Panc1 (cell line): Measurements from ENCODE around the gene ATP6V0D1. TPM values are rescaled to one million over a fixed set of nuclear protein-coding genes. Genes with fewer than 3 reads are reported as not detected.

Experiments used
- ATAC-seq: fragments of 200-7000 bp; cut with Tn5 transposase; 2 replicates; pipeline ENCODE4 v1.9.1; 2020; ENCODE audit warnings: mild to moderate bottlenecking, moderate library complexity
- BruUV-seq: library from RNA; stranded (reverse); fragments of 400-500 nt; replicated peaks from 2 replicates; lab custom pipeline; 2021; lab: Mats Ljungman, UMichigan
- CTCF ChIA-PET: fragments of 300-600 bp; sonication (Branson Sonifier 250); formaldehyde crosslinking; loops from one replicate; lab custom pipeline; 2022; ENCODE audit warnings: antibody characterized with exemption; lab: Charles Lee
- POLR2A ChIA-PET: fragments of 300-600 bp; sonication (Branson Sonifier 250); formaldehyde crosslinking; loops from one replicate; lab custom pipeline; 2022; ENCODE audit warnings: antibody characterized with exemption; lab: Charles Lee
- DNase-seq: peaks from one replicate; pipeline ENCODE4 v3.0.0-alpha.2; 2010; ENCODE audit warnings: low read depth, low spot score
- H3K27ac ChIP-seq: 2 replicates; pipeline ENCODE4 v1.5.1; 2011; ENCODE audit warnings: mild to moderate bottlenecking, low read length, inconsistent platforms
- H3K27me3 ChIP-seq: fragments of 200-500 bp; sonication (Bioruptor generic); 2 replicates; pipeline ENCODE4 v1.6.0; 2014; ENCODE audit warnings: low read length, inconsistent platforms; ENCODE audit not compliant: control insufficient read depth, insufficient read depth
- H3K36me3 ChIP-seq: fragments of 200-500 bp; sonication (Bioruptor generic); 2 replicates; pipeline ENCODE4 v1.5.1; 2014; ENCODE audit warnings: inconsistent platforms, mild to moderate bottlenecking, low read length, moderate library complexity; ENCODE audit not compliant: control insufficient read depth, insufficient read depth
- H3K4me1 ChIP-seq: 2 replicates; pipeline ENCODE4 v1.5.1; 2011; ENCODE audit warnings: inconsistent platforms, mild to moderate bottlenecking, low read length, moderate library complexity; ENCODE audit not compliant: control insufficient read depth, insufficient read depth
- H3K4me3 ChIP-seq, 2 experiments: 2 replicates each; pipeline ENCODE4 v1.5.1; 2011 to 2012; ENCODE audit warnings: low read depth in 2 of 2, low read length in 2 of 2, mild to moderate bottlenecking in 2 of 2, inconsistent platforms in 1 of 2, moderate library complexity in 1 of 2
- H3K9me3 ChIP-seq: fragments of 200-500 bp; sonication (Bioruptor generic); 2 replicates; pipeline ENCODE4 v1.5.1; 2014; ENCODE audit warnings: low read depth, mild to moderate bottlenecking, inconsistent platforms, low read length, moderate library complexity; ENCODE audit not compliant: control insufficient read depth, insufficient read depth
- CTCF ChIP-seq: fragments of 450-650 bp; IDR thresholded peaks from 2 replicates; pipeline ENCODE4 v1.5.1; 2017; ENCODE audit warnings: mild to moderate bottlenecking
- POLR2AphosphoS5 ChIP-seq: IDR thresholded peaks from 2 replicates; pipeline ENCODE4 v1.6.1; 2012; ENCODE audit warnings: mild to moderate bottlenecking, low read depth, low read length, moderate library complexity
- REST ChIP-seq, 2 experiments: IDR thresholded peaks; 2 replicates each; pipeline ENCODE4 v1.6.1; 2011 to 2012; ENCODE audit warnings: low read depth in 2 of 2, control low read depth in 1 of 2, low read length in 1 of 2, mild to moderate bottlenecking in 1 of 2, moderate library complexity in 1 of 2; ENCODE audit not compliant: insufficient read depth in 1 of 2
- SIN3A ChIP-seq: IDR thresholded peaks from 2 replicates; pipeline ENCODE4 v1.6.1; 2012; ENCODE audit warnings: low read depth, mild to moderate bottlenecking, low read length, moderate library complexity, borderline replicate concordance; ENCODE audit not compliant: insufficient read depth
- TCF7L2 ChIP-seq: IDR thresholded peaks from 2 replicates; pipeline ENCODE4 v1.6.1; 2011; ENCODE audit warnings: mild to moderate bottlenecking, low read depth, low read length, inconsistent platforms
- in situ Hi-C: cut with HindIII; loops from 2 replicates; pipeline ENCODE4 v1.10.0; 2016; ENCODE audit warnings: low sequenced_read_pairs, low pct_unique_long_range_greater_than_20kb
- intact Hi-C: fragments of 100-400 bp; cut with micrococcal nuclease; formaldehyde crosslinking; loops from one replicate; pipeline ENCODE4 v1.10.0; 2022; ENCODE audit not compliant: unreplicated experiment
- total RNA-seq: library from RNA; stranded (reverse); gene quantifications from one replicate; pipeline ENCODE4 v1.2.1, GENCODE V29; 2021; ENCODE audit not compliant: unreplicated experiment

ATP6V0D1 gene
- total RNA-seq, 1 experiment from 2014 or later = 70.8 TPM

- CTCF ChIA-PET = interaction anchor here (1.3 kb wide), 1 partner anchor 10 kb away, joined by 3 read pairs; no protein-coding TSS in a partner anchor
- no peaks in the 10 kb centered on the region for H3K9me3 ChIP-seq
- H3K4me1 ChIP-seq = no peaks in the 10 kb centered on the region; the same call in 1 of the 2 replicates
- intact Hi-C loops = no loop called here
- no peak overlapping the region for H3K27ac ChIP-seq
- POLR2A ChIA-PET = no interaction called here
- TF ChIP-seq CTCF = no peak
- no peak for TF ChIP-seq SIN3A
- no peak for TF ChIP-seq POLR2AphosphoS5
- TF ChIP-seq TCF7L2 = no peak
- TF ChIP-seq REST (IDR thresholded peaks at IDR 0.05; ENCODE audit: insufficient read depth in 1 of 2, low read depth in 2 of 2, low read length in 1 of 2) = no peak
- no peaks in the 10 kb centered on the region for H3K27me3 ChIP-seq
- DNase-seq (no peak), ATAC-seq (no peak)
- H3K4me3 ChIP-seq = no peak overlapping the region
- H3K36me3 ChIP-seq = no peaks in the 10 kb centered on the region
- in situ Hi-C loops = no loop called here
- no TSS peak for BruUV-seq
Measured at GRCh38 chr16:67389911-67390815, 90.8 kb downstream of the ATP6V0D1 start.

GRCh38 chr16:67388591-67388990, 92.4 kb downstream of the ATP6V0D1 start:
- ChIA-PET CTCF (interaction anchor here (0.6 kb wide), 1 partner anchor 92 kb away, joined by 6 read pairs; the partner anchor contains the start of gene ATP6V0D1), POLR2A (no interaction called here)
- in situ Hi-C loops = no loop called here

More at GRCh38 chr16:67388591-67388990, 92.4 kb downstream of the ATP6V0D1 start:
- no peak for ATAC-seq
- intact Hi-C loops = no loop called here
- no peak for DNase-seq
- Histone ChIP-seq H3K27ac (no peak overlapping the region), H3K4me1 (no peaks in the 10 kb centered on the region), H3K9me3 (no peaks in the 10 kb centered on the region), H3K27me3 (no peaks in the 10 kb centered on the region), H3K36me3 (no peaks in the 10 kb centered on the region), H3K4me3 (no peak overlapping the region)
- no TSS peak for BruUV-seq
- no peak for TF ChIP-seq SIN3A
- no peak for TF ChIP-seq CTCF
- TF ChIP-seq REST (IDR thresholded peaks at IDR 0.05; ENCODE audit: insufficient read depth in 1 of 2, low read depth in 2 of 2, low read length in 1 of 2) = no peak
- TF ChIP-seq TCF7L2 = no peak
